Measurements from ENCODE around the gene TXNDC11.

TXNDC11 gene

DNA sequence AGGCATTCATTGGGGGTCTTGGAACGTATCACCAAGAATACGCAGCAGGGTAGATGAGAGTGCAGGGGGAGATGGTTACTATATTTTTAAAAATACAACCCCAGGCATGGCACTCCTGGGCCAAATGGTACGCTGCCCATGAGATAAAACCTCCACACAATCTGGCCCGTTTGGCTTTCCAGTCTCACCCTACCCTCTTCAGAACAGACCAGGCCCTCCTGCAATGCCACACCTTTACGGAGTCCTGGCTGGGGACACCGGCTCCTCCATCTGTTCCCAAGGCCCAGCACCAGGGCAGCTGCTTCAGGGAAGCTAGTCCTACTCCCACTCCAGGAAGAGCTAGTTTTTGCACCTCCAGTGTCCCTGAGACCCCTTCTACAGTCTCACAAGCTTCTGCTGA is 50.0 kb downstream of the TXNDC11 start:
- in situ Hi-C loops (cut with HindIII; ENCODE audit: low sequenced_read_pairs), result loop anchor here (25.0 kb wide), 1 partner anchor 280 kb away; no protein-coding TSS in a partner anchor

DNA sequence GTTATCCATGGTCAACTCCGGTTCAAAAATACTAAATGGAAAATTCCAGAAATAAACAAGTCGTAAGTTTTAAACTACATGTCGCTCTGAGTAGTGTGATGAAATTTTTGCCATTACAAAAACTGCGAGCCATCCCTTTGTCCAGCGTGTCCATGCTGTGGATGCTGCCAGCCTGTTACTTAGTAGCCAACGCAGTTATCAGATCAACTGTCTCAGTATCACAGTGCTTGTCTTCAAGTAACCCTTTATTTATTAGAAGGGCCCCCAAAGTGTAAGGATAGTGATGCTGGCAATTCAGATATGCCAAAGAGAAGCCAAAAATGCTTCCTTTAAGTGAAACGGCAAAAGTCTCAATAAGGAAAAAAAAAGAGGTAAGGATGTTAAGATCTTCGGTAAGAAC is 50.5 kb downstream of the TXNDC11 start:
- in situ Hi-C loops (cut with HindIII; ENCODE audit: low sequenced_read_pairs), result loop anchor here (25.0 kb wide), 1 partner anchor 280 kb away; no protein-coding TSS in a partner anchor

DNA sequence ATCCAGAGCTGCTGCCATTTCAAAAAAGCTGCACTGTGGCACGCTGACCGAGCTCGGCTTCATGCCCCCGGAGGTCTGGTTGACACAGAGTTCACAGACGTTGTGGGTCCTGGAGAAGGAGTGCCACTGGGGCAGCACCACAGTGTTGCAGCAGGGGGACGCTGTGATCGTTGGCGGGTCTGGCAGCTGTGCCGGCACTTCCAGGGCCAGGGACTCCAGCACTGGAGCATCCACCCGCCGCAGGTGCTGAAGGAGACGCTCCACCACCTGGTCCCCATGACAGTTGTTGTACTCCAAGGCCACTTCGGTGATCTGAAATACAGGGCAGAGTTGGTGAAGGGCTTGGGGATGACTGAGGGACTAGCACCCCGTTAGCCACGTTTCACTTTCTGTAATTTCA is 50.9 kb downstream of the TXNDC11 start:
- in situ Hi-C loops (cut with HindIII; ENCODE audit: low sequenced_read_pairs), result loop anchor here (25.0 kb wide), 1 partner anchor 279 kb away; no protein-coding TSS in a partner anchor

GRCh38 chr16:11691235-11691634 is 51.4 kb downstream of the TXNDC11 start:
- in situ Hi-C loops (cut with HindIII; ENCODE audit: low sequenced_read_pairs), result loop anchor here (25.0 kb wide), 1 partner anchor 279 kb away; no protein-coding TSS in a partner anchor

DNA sequence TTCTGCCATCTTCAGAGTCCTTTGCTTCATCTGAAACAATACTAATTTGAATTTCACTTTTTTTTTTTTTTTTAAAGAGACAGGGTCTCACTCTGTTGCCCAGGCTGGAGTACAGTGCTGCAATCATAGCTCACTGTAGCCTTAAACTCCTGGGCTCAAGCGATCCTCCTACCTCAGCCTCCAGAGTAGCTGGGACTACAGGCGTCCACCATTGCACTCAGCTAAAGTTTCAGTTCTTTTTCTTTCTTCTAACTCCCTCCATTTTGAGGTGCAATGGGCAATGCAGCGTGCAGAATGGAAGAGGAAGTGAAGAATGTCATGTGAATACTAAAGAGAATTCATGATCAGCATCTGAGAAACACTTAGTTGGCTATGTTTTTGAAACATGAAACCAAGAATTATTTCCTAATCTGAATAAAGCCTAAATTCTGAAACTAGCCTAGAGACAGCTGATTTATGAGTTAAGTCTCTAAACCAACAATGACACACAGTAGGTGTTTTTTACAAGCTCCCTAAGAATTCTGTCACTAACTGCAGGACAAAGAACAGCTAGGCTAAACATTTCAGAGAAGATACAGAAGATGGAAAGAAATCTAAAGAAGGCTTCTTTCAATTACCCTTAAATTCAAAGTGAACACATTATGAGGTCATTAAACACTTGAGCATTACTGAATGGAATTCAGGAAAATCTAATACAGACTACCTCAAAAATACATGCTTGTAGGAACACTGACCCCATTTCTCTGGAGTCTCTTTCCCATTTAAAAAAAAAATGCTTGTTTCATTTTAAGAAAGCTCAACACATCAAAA is 53.4 kb downstream of the TXNDC11 start:
- in situ Hi-C loops (cut with HindIII; ENCODE audit: low sequenced_read_pairs), result loop anchor here (25.0 kb wide), 1 partner anchor 277 kb away; no protein-coding TSS in a partner anchor

- in situ Hi-C loops (cut with HindIII; ENCODE audit: low sequenced_read_pairs), result loop anchor here (25.0 kb wide), 1 partner anchor 276 kb away; no protein-coding TSS in a partner anchor
These were observed 54.2 kb downstream of the TXNDC11 start for GRCh38 chr16:11688520-11688886.

GRCh38 chr16:11687601-11688519 is 54.8 kb downstream of the TXNDC11 start:
- in situ Hi-C loops (cut with HindIII; ENCODE audit: low sequenced_read_pairs), result loop anchor here (25.0 kb wide), 1 partner anchor 276 kb away; no protein-coding TSS in a partner anchor

DNA sequence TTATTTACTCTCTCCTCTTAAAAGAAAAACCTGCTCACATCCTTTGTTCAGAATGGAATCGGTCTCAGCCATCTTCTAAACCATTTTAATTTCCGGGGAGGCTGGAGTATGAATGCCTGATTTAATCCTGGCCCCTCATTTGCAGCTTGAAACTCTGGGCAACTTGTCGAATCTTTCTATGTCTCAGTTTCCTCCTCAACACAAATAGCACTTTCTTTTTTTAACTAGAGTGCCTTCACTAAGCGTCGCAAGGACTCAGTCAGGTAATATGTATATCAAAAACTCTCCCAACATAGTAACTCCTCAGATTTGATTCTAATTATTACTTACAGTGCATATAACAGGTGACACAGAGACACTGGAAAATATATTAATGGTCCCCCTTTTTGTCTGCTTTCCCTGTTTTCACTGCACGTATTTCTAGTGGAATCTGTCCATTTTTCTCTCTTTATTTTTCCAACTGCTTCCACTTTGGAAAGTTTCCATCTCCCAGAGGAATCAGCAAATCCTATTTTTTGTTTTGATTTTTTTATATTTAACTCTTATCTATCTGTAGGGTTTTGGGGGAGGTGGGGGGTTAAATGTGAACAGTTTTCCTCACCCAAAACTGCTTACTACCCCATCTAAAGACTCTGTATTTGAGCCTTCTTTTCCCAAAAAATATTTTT is 55.8 kb downstream of the TXNDC11 start:
- in situ Hi-C loops (cut with HindIII; ENCODE audit: low sequenced_read_pairs), result loop anchor here (25.0 kb wide), 1 partner anchor 275 kb away; no protein-coding TSS in a partner anchor

GRCh38 chr16:11685844-11686618 is 56.6 kb downstream of the TXNDC11 start:
- in situ Hi-C loops (cut with HindIII; ENCODE audit: low sequenced_read_pairs), result loop anchor here (25.0 kb wide), 1 partner anchor 274 kb away; no protein-coding TSS in a partner anchor

DNA sequence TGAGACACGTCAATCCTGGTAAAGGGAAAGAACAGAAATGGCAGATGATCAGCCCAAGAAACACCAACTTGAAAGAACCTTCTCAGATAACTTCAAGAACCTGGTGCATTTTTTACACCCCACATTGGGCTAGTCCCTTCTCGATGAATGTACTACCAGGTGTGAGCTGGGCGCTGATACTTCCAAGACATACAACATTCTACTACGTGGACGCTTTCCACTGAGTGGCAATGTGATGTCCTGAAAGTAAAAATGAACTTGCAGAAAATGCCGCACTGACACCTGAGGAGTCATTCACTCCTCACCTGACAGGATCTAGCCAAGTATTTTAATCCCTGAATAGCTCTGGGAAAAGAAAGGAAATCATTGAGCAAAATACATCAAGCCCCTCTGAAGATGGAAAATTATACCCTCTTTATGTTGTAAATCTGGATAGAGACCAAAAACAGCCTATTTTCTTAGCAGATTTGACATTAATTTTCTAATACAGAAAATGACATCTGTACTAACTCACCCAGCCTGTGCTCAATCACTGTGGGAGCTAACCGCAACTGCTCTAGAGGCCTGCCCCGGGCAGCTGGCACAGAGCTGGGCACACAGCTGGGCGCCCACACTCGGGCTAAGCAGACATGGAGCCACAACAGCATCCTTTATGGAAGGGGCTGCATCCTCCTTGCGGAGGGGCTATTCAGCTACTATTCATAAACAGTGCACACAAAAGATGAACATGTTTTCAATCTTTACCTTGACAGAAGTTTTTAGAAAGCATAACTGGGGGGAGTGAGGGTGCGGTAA is 58.2 kb downstream of the TXNDC11 start:
- in situ Hi-C loops (cut with HindIII; ENCODE audit: low sequenced_read_pairs), result loop anchor here (25.0 kb wide), 1 partner anchor 272 kb away; no protein-coding TSS in a partner anchor

GRCh38 chr16:11683145-11683544 is 59.5 kb downstream of the TXNDC11 start:
- in situ Hi-C loops (cut with HindIII; ENCODE audit: low sequenced_read_pairs), result loop anchor here (25.0 kb wide), 1 partner anchor 271 kb away; no protein-coding TSS in a partner anchor

DNA sequence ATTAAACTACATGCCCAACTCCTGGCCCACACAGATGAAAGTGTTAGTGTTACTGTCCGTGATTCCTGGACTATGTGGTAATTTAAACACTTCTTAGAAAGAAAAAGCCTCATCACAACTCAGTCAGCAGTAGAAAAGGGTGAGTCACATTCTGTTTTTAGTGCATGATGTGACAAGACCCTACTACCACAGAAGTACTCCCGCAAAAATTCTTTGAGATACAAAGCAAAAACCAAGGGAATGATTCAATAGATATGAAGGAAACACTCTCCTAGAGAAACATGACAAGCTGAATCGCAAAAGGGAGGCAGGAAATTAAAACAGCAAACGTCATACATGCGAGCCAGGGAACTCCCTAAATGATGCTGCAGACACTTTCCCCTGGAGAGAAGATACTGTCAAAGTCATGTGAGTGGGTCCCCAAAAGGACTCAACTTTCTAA is 60.0 kb downstream of the TXNDC11 start:
- in situ Hi-C loops (cut with HindIII; ENCODE audit: low sequenced_read_pairs), result loop anchor here (25.0 kb wide), 1 partner anchor 270 kb away; no protein-coding TSS in a partner anchor

GRCh38 chr16:11681976-11682654 is 60.5 kb downstream of the TXNDC11 start:
- in situ Hi-C loops (cut with HindIII; ENCODE audit: low sequenced_read_pairs), result loop anchor here (25.0 kb wide), 1 partner anchor 270 kb away; no protein-coding TSS in a partner anchor

GRCh38 chr16:11681556-11681955 is 61.1 kb downstream of the TXNDC11 start:
- in situ Hi-C loops (cut with HindIII; ENCODE audit: low sequenced_read_pairs), result loop anchor here (25.0 kb wide), 1 partner anchor 269 kb away; no protein-coding TSS in a partner anchor

DNA sequence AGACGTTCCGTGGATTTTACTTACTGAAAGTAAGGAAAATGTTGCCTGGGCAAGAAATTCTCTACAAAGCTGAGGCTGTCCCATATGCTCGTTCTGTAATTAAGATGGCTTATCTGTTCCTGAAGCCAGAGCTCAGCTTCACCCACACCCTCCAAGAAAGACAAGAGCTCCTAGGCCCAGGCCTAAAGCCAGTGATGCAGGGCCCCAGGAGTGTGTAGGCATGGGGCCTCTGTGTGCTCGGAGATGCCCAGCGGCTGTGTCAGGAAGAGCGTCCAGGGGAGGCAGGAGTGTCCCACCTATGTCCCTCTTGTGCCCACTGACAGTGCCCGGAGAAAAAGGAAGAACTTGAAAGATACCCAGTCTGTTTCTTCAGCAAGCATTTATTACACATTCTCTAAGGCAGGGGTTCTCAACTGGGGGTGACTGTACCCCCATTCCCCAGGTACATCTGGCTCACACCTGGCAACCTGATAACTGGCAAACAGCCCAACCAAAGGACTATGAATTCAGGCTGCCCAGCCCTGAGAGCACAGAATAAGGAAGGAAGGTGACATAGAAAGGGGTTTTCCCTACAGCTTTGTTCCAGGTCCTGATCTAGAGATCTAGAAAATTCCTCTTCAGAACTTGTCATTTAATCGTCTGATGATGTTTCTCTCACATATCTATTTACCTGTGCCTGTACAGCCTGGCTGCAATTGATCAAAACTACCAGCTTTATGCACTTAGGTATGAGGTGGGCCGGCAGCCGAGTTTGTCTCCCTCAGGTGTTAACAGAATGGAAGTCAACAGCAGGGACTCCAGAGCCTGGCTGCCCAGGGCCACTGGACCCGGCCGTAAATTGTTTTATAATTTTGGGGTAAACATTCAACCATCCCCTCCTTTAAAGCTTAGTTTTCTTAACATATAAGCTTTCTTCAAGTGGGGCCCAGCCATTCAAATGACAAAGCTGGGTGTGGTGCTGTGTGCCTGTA is 62.4 kb downstream of the TXNDC11 start:
- in situ Hi-C loops (cut with HindIII; ENCODE audit: low sequenced_read_pairs), result loop anchor here (25.0 kb wide), 1 partner anchor 268 kb away; no protein-coding TSS in a partner anchor

DNA sequence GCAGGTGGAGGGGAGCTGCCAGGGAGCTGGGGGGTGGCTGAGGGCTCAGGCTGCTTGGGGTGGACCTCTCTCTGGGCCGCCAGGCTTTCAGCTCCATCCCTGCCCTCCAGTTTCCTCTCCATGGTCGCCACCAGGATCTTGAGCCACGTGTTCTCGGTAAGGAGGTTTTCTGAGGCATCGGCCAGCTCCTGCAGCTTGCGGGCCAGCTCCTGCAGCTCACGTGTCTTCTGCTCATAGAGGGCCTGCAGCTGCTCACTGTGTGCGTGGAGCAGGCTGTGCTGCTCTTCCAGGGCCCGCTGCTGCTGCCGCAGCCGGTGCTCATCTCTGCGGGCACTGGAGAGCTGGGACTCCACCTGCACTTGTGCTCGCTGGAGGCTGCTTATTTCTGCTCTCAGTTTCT is 63.4 kb downstream of the TXNDC11 start:
- in situ Hi-C loops (cut with HindIII; ENCODE audit: low sequenced_read_pairs), result loop anchor here (25.0 kb wide), 1 partner anchor 267 kb away; no protein-coding TSS in a partner anchor
